ENCODE data around the gene GPC6.

GRCh38 chr13:93328943-93329342 is 102.3 kb downstream of the GPC6 start:
- TF ChIP-seq, protein P1, sequence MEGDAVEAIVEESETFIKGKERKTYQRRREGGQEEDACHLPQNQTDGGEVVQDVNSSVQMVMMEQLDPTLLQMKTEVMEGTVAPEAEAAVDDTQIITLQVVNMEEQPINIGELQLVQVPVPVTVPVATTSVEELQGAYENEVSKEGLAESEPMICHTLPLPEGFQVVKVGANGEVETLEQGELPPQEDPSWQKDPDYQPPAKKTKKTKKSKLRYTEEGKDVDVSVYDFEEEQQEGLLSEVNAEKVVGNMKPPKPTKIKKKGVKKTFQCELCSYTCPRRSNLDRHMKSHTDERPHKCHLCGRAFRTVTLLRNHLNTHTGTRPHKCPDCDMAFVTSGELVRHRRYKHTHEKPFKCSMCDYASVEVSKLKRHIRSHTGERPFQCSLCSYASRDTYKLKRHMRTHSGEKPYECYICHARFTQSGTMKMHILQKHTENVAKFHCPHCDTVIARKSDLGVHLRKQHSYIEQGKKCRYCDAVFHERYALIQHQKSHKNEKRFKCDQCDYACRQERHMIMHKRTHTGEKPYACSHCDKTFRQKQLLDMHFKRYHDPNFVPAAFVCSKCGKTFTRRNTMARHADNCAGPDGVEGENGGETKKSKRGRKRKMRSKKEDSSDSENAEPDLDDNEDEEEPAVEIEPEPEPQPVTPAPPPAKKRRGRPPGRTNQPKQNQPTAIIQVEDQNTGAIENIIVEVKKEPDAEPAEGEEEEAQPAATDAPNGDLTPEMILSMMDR (conservative IDR thresholded peaks at IDR 0.05), result no peak
- no peak for TF ChIP-seq ZFX (IDR thresholded peaks at IDR 0.05)
